Vagina (tissue), 2 donors: ENCODE results near the gene PTPRA. TPM values are rescaled to one million over a fixed set of nuclear protein-coding genes. Genes with fewer than 3 reads are reported as not detected.

ENCODE experiments used
- DNase-seq, 2 donors: peaks; one replicate each; pipeline ENCODE4 v3.0.0-alpha.2; 2017; ENCODE audit errors: extremely low spot score in 2 of 2
- H3K27ac ChIP-seq: fragments of 200-600 bp; sonication (generic); one replicate; pipeline ENCODE4 v1.5.1; 2019
- H3K27me3 ChIP-seq: fragments of 200-600 bp; sonication (generic); one replicate; pipeline ENCODE4 v1.5.1; 2019
- H3K36me3 ChIP-seq, 2 donors: fragments of 200-600 bp; sonication (generic); one replicate each; pipeline ENCODE4 v1.5.1; 2017 to 2019
- H3K4me1 ChIP-seq: fragments of 200-600 bp; sonication (generic); one replicate; pipeline ENCODE4 v1.5.1; 2019
- H3K4me3 ChIP-seq, 2 donors: fragments of 200-600 bp; sonication (generic); 1 replicate in 1 of 2; 2 replicates in 1 of 2; pipeline ENCODE4 v1.5.1; 2016 to 2019
- H3K9me3 ChIP-seq: fragments of 200-600 bp; sonication (generic); one replicate; pipeline ENCODE4 v1.5.1; 2019
- POLR2A ChIP-seq, 2 donors: fragments of 450-650 bp; IDR thresholded peaks; one replicate each; pipeline ENCODE4 v1.6.1; 2017; ENCODE audit warnings: antibody characterized with exemption in 2 of 2, mild to moderate bottlenecking in 2 of 2, moderate library complexity in 2 of 2
- POLR2AphosphoS5 ChIP-seq, 2 donors: sonication (generic); formaldehyde crosslinking; IDR thresholded peaks; one replicate each; pipeline ENCODE4 v1.9.0; 2017; ENCODE audit warnings: antibody characterized with exemption in 2 of 2, mild to moderate bottlenecking in 2 of 2, low read depth in 1 of 2; ENCODE audit not compliant: insufficient read depth in 1 of 2
- intact Hi-C: fragments of 100-400 bp; cut with DNase I; formaldehyde crosslinking; loops from one replicate; pipeline ENCODE4 v1.15.1; 2023
- total RNA-seq: library from RNA; depleted of rRNA; stranded (reverse); fragments of >200 nt; gene quantifications from one replicate; pipeline ENCODE4 v1.2.3, GENCODE V29; 2016
- TF ChIP-seq, protein P1 (sequence below), 3 experiments: fragments of 450-650 bp in 2 of 3; fragments of 200-600 bp in 1 of 3; sonication (generic) in 1 of 3; IDR thresholded peaks; one replicate each; pipeline ENCODE4 v1.5.1; 2017 to 2019; ENCODE audit warnings: antibody characterized with exemption in 3 of 3, mild to moderate bottlenecking in 2 of 3, moderate library complexity in 2 of 3

The PTPRA gene
- total RNA-seq, 1 donor from 2014 or later, result 45.7 TPM

DNA sequence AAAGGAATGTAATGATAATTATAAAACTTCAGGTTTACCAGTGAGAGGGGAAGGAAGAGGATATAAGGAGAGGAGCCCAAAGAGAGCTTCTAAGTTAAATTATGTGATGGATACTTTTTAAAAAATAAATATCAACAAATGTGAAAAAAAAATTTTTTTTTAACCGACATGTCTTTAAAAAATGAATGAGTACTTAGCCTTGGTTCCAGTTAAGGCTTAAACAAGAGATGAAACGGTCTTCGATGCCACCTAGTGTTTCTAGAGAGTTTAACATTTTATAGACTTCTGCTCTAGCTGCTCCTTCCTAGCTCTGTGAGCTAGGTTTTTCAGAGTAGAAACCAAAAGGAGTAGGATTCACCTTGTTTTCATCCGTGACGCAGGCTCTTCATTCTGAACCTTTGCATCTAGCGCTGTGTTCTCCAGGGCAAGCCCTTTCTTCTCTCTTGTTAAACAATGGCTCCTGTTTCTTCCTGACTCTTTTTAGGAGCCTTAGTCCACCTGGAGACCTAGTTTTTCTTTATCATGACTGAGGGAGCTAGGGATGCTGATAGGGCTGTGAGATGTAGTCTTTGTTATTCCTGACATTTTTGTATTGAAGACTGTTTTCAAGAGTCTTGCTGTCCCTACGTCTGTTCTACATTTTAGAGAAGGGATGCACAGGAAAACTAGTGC, 127.7 kb downstream of the PTPRA start:
- DNase-seq, result no peak
- intact Hi-C loops, result no loop called here
- H3K36me3 ChIP-seq, result peaks cover 0 to 17% of the 10 kb centered on the region in 2 donors

DNA sequence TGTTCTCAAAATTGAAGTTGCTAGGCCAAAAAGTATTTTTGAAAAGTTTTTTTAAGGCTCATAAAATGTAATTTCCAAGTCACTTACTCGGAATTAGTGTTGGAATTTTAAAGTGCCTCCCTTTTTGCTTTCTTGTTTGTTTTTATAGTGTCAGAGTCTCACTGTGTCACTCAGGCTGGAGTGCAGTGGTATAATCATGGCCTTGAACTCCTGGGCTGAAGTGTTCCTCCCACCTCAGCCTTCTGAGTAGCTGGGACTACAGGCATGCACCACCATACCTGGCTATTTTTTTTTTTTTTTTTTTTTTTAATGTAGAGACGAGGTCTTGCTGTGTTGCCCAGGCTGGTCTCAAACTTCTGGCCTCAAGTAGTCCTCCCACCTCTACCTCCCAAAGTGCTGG, 130.1 kb downstream of the PTPRA start:
- H3K4me3 ChIP-seq, result no peak overlapping the region

More for the DNA sequence above, 127.7 kb downstream of the PTPRA start:
- Histone ChIP-seq H3K27ac (no peak overlapping the region), H3K9me3 (no peaks in the 10 kb centered on the region), H3K27me3 (no peaks in the 10 kb centered on the region), H3K4me1 (no peaks in the 10 kb centered on the region), H3K4me3 (no peak overlapping the region)
- no peak for TF ChIP-seq POLR2AphosphoS5 (IDR thresholded peaks at IDR 0.05; ENCODE audit: insufficient read depth in 1 of 2, low read depth in 1 of 2)
- TF ChIP-seq POLR2A (IDR thresholded peaks at IDR 0.05), result no peak
- TF ChIP-seq, protein P1, sequence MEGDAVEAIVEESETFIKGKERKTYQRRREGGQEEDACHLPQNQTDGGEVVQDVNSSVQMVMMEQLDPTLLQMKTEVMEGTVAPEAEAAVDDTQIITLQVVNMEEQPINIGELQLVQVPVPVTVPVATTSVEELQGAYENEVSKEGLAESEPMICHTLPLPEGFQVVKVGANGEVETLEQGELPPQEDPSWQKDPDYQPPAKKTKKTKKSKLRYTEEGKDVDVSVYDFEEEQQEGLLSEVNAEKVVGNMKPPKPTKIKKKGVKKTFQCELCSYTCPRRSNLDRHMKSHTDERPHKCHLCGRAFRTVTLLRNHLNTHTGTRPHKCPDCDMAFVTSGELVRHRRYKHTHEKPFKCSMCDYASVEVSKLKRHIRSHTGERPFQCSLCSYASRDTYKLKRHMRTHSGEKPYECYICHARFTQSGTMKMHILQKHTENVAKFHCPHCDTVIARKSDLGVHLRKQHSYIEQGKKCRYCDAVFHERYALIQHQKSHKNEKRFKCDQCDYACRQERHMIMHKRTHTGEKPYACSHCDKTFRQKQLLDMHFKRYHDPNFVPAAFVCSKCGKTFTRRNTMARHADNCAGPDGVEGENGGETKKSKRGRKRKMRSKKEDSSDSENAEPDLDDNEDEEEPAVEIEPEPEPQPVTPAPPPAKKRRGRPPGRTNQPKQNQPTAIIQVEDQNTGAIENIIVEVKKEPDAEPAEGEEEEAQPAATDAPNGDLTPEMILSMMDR (IDR thresholded peaks at IDR 0.05), result peak in 1 of 3 experiments; percentile 36

DNA sequence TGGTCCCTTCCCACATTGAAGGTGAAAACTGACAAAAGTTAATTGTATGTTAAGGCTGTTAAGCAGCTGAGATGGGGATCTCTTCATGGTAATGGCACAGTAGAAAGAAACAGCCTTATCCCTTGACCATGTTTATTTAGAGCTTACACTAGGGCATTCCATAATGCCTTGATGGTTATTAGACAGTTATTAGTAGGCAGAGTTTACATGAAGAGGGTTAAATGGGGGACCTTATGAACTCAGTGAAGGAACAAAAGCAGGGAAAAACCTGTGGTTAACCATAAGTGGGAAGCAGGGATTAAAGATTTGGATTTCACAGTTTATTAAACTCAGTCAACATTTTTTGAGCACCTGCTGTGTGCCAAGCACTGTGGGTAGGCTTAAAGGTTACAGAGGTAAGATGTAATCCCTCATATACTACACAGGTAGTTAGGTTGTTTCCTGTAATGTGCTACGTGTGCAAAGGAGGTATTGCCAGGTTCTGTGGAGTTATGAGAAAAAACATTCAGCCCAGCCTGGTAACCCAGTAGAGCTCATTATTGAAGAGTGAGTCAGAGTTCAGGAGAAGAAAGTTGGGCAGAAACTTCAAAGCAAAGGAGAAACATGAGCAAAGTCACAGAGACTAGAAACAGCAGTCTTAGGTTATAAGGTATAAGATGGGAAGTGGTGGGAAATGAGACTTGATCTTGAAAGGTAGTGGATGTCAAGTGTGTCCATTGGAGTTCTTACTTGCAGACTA, 137.9 kb downstream of the PTPRA start:
- Histone ChIP-seq H3K36me3 (peaks cover 0 to 58% of the 10 kb centered on the region in 2 donors), H3K27ac (no peak overlapping the region), H3K4me1 (no peaks in the 10 kb centered on the region), H3K27me3 (no peaks in the 10 kb centered on the region), H3K4me3 (no peak overlapping the region), H3K9me3 (no peaks in the 10 kb centered on the region)
- intact Hi-C loops, result no loop called here
- TF ChIP-seq POLR2A (IDR thresholded peaks at IDR 0.05), result no peak
- TF ChIP-seq, protein P1 (IDR thresholded peaks at IDR 0.05), result no peak
- TF ChIP-seq POLR2AphosphoS5 (IDR thresholded peaks at IDR 0.05; ENCODE audit: insufficient read depth in 1 of 2, low read depth in 1 of 2), result no peak
- no peak for DNase-seq

More for the DNA sequence above, 130.1 kb downstream of the PTPRA start:
- intact Hi-C loops, result no loop called here
- Histone ChIP-seq H3K4me1 (no peaks in the 10 kb centered on the region), H3K9me3 (no peaks in the 10 kb centered on the region), H3K36me3 (peaks cover 0 to 40% of the 10 kb centered on the region in 2 donors), H3K27me3 (no peaks in the 10 kb centered on the region), H3K27ac (no peak overlapping the region)
- DNase-seq, result no peak
- TF ChIP-seq POLR2AphosphoS5 (IDR thresholded peaks at IDR 0.05; ENCODE audit: insufficient read depth in 1 of 2, low read depth in 1 of 2), result no peak
- no peak for TF ChIP-seq POLR2A (IDR thresholded peaks at IDR 0.05)
- TF ChIP-seq, protein P1 (IDR thresholded peaks at IDR 0.05), result no peak

DNA sequence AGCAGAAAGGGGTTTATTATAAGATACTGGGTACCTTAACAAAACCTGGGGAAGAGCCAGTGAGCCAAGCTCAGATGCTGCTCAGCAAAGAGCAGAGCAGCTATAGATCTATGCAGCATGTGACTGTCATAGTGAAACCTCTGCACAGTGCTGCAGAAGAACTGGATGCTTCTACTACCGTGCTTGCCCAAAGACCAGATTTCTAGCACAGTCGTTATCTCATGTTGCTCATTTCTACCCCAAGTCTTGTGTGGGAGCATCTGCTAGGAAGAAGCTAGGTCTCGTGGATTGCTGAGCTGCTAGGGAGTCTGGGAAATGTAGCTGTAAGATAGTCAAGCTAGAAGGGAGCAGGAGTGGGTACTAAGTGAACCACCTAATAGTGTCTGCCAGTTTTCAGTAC, 138.5 kb downstream of the PTPRA start:
- intact Hi-C loops, result no loop called here
- DNase-seq, result no peak
- no peaks in the 10 kb centered on the region for H3K4me1 ChIP-seq
- H3K4me3 ChIP-seq, result no peak overlapping the region
- H3K36me3 ChIP-seq, result peaks cover 0 to 58% of the 10 kb centered on the region in 2 donors
- H3K9me3 ChIP-seq, result no peaks in the 10 kb centered on the region
- H3K27me3 ChIP-seq, result no peaks in the 10 kb centered on the region
- TF ChIP-seq, protein P1 (IDR thresholded peaks at IDR 0.05), result no peak
- TF ChIP-seq POLR2AphosphoS5 (IDR thresholded peaks at IDR 0.05; ENCODE audit: insufficient read depth in 1 of 2, low read depth in 1 of 2), result no peak
- TF ChIP-seq POLR2A (IDR thresholded peaks at IDR 0.05), result no peak
- no peak overlapping the region for H3K27ac ChIP-seq

DNA sequence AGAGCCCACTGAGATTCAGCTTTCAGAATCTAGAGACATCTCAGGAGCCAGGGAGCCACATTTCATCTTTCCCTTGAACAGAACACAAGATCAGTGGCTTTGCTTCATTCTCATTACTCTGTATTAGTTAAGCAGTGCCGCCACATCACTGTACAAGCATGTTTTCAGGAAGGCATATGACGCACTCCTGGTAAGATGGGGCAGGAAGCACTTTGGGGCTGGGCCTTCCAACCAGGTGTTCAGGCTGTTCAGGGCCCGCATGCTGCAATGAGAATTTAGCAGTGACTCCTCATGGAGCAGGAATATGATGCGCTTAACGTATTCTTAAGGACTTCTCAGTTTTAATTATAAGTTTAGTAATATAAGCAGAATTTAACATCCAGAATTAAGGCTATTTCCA, 140.5 kb downstream of the PTPRA start:
- no peak for DNase-seq
- no peaks in the 10 kb centered on the region for H3K4me1 ChIP-seq
- TF ChIP-seq, protein P1 (IDR thresholded peaks at IDR 0.05), result no peak
- TF ChIP-seq POLR2A (IDR thresholded peaks at IDR 0.05) (no peak), POLR2AphosphoS5 (IDR thresholded peaks at IDR 0.05; ENCODE audit: insufficient read depth in 1 of 2, low read depth in 1 of 2) (no peak)
- no peak overlapping the region for H3K4me3 ChIP-seq
- H3K9me3 ChIP-seq, result no peaks in the 10 kb centered on the region
- no peak overlapping the region for H3K27ac ChIP-seq
- intact Hi-C loops, result no loop called here
- no peaks in the 10 kb centered on the region for H3K27me3 ChIP-seq
- H3K36me3 ChIP-seq, result peaks cover 0 to 51% of the 10 kb centered on the region in 2 donors
